ENCODE data around the gene SLC2A9.

SLC2A9 gene

GRCh38 chr4:9952415-9952950 is 68.8 kb downstream of the SLC2A9 start:
- DNase-seq: no peak
- H3K4me1 Mint-ChIP-seq (ENCODE audit: low read depth): no peaks in the 10 kb centered on the region
- no peak overlapping the region for H3K4me3 Mint-ChIP-seq
- no peaks in the 10 kb centered on the region for H3K9me3 Mint-ChIP-seq
- no peak overlapping the region for H3K27ac Mint-ChIP-seq
- no peaks in the 10 kb centered on the region for H3K36me3 Mint-ChIP-seq (ENCODE audit: low read depth)
- H3K27me3 Mint-ChIP-seq: no peaks in the 10 kb centered on the region

GRCh38 chr4:9949573-9949972 is 71.7 kb downstream of the SLC2A9 start:
- no peaks in the 10 kb centered on the region for H3K4me1 Mint-ChIP-seq (ENCODE audit: low read depth)
- H3K9me3 Mint-ChIP-seq: no peaks in the 10 kb centered on the region
- H3K27me3 Mint-ChIP-seq: no peaks in the 10 kb centered on the region
- H3K4me3 Mint-ChIP-seq: no peak overlapping the region
- DNase-seq: no peak
- no peaks in the 10 kb centered on the region for H3K36me3 Mint-ChIP-seq (ENCODE audit: low read depth)
- H3K27ac Mint-ChIP-seq: no peak overlapping the region

GRCh38 chr4:9947168-9948062 is 73.9 kb downstream of the SLC2A9 start:
- no peaks in the 10 kb centered on the region for H3K27me3 Mint-ChIP-seq
- no peaks in the 10 kb centered on the region for H3K4me1 Mint-ChIP-seq (ENCODE audit: low read depth)
- DNase-seq: no peak
- no peaks in the 10 kb centered on the region for H3K36me3 Mint-ChIP-seq (ENCODE audit: low read depth)
- no peak overlapping the region for H3K27ac Mint-ChIP-seq
- H3K9me3 Mint-ChIP-seq: no peaks in the 10 kb centered on the region
- H3K4me3 Mint-ChIP-seq: no peak overlapping the region

- H3K4me1 Mint-ChIP-seq (ENCODE audit: low read depth): no peaks in the 10 kb centered on the region
- no peaks in the 10 kb centered on the region for H3K27me3 Mint-ChIP-seq
- DNase-seq: no peak
- H3K9me3 Mint-ChIP-seq: no peaks in the 10 kb centered on the region
- H3K27ac Mint-ChIP-seq: no peak overlapping the region
- no peaks in the 10 kb centered on the region for H3K36me3 Mint-ChIP-seq (ENCODE audit: low read depth)
- no peak overlapping the region for H3K4me3 Mint-ChIP-seq
Observed at GRCh38 chr4:9946170-9946569, 75.1 kb downstream of the SLC2A9 start.

GRCh38 chr4:9944431-9945425 is 76.6 kb downstream of the SLC2A9 start:
- Mint-ChIP-seq H3K27me3 (no peaks in the 10 kb centered on the region), H3K9me3 (no peaks in the 10 kb centered on the region), H3K4me1 (ENCODE audit: low read depth) (no peaks in the 10 kb centered on the region), H3K36me3 (ENCODE audit: low read depth) (no peaks in the 10 kb centered on the region), H3K27ac (no peak overlapping the region), H3K4me3 (no peak overlapping the region)
- no peak for DNase-seq

- H3K27me3 Mint-ChIP-seq: no peaks in the 10 kb centered on the region
- H3K36me3 Mint-ChIP-seq (ENCODE audit: low read depth): no peaks in the 10 kb centered on the region
- no peaks in the 10 kb centered on the region for H3K4me1 Mint-ChIP-seq (ENCODE audit: low read depth)
- no peak for DNase-seq
- no peaks in the 10 kb centered on the region for H3K9me3 Mint-ChIP-seq
- no peak overlapping the region for H3K4me3 Mint-ChIP-seq
- H3K27ac Mint-ChIP-seq: no peak overlapping the region
Observed at GRCh38 chr4:9943761-9944160, 77.5 kb downstream of the SLC2A9 start.

GRCh38 chr4:9942921-9943600 is 78.2 kb downstream of the SLC2A9 start:
- no peak for DNase-seq
- Mint-ChIP-seq H3K27ac (no peak overlapping the region), H3K4me1 (ENCODE audit: low read depth) (no peaks in the 10 kb centered on the region), H3K4me3 (no peak overlapping the region), H3K36me3 (ENCODE audit: low read depth) (no peaks in the 10 kb centered on the region), H3K27me3 (no peaks in the 10 kb centered on the region), H3K9me3 (no peaks in the 10 kb centered on the region)

GRCh38 chr4:9942139-9942538 is 79.2 kb downstream of the SLC2A9 start:
- Mint-ChIP-seq H3K27me3 (no peaks in the 10 kb centered on the region), H3K36me3 (ENCODE audit: low read depth) (no peaks in the 10 kb centered on the region), H3K4me3 (no peak overlapping the region), H3K9me3 (no peaks in the 10 kb centered on the region), H3K27ac (no peak overlapping the region), H3K4me1 (ENCODE audit: low read depth) (no peaks in the 10 kb centered on the region)
- DNase-seq: no peak

- H3K27ac Mint-ChIP-seq: no peak overlapping the region
- no peaks in the 10 kb centered on the region for H3K4me1 Mint-ChIP-seq (ENCODE audit: low read depth)
Observed at GRCh38 chr4:9940041-9940440, 81.3 kb downstream of the SLC2A9 start.

GRCh38 chr4:9938933-9939332 is 82.4 kb downstream of the SLC2A9 start:
- H3K27ac Mint-ChIP-seq: no peak overlapping the region
- H3K36me3 Mint-ChIP-seq (ENCODE audit: low read depth): no peaks in the 10 kb centered on the region
- no peak overlapping the region for H3K4me3 Mint-ChIP-seq
- H3K9me3 Mint-ChIP-seq: no peaks in the 10 kb centered on the region
- H3K27me3 Mint-ChIP-seq: no peaks in the 10 kb centered on the region
- H3K4me1 Mint-ChIP-seq (ENCODE audit: low read depth): no peaks in the 10 kb centered on the region
- no peak for DNase-seq

More at GRCh38 chr4:9940041-9940440, 81.3 kb downstream of the SLC2A9 start:
- Mint-ChIP-seq H3K9me3 (no peaks in the 10 kb centered on the region), H3K27me3 (no peaks in the 10 kb centered on the region), H3K4me3 (no peak overlapping the region), H3K36me3 (ENCODE audit: low read depth) (no peaks in the 10 kb centered on the region)
- DNase-seq: no peak

GRCh38 chr4:9937078-9937477 is 84.2 kb downstream of the SLC2A9 start:
- Mint-ChIP-seq H3K9me3 (no peaks in the 10 kb centered on the region), H3K4me1 (ENCODE audit: low read depth) (no peaks in the 10 kb centered on the region), H3K27me3 (no peaks in the 10 kb centered on the region), H3K36me3 (ENCODE audit: low read depth) (no peaks in the 10 kb centered on the region), H3K27ac (no peak overlapping the region), H3K4me3 (no peak overlapping the region)
- no peak for DNase-seq

- no peak for DNase-seq
- Mint-ChIP-seq H3K4me1 (ENCODE audit: low read depth) (no peaks in the 10 kb centered on the region), H3K4me3 (no peak overlapping the region), H3K36me3 (ENCODE audit: low read depth) (no peaks in the 10 kb centered on the region), H3K27me3 (no peaks in the 10 kb centered on the region), H3K27ac (no peak overlapping the region), H3K9me3 (no peaks in the 10 kb centered on the region)
Observed at GRCh38 chr4:9936129-9936644, 85.1 kb downstream of the SLC2A9 start.

GRCh38 chr4:9933956-9934355 is 87.3 kb downstream of the SLC2A9 start:
- no peaks in the 10 kb centered on the region for H3K9me3 Mint-ChIP-seq
- DNase-seq: no peak
- no peaks in the 10 kb centered on the region for H3K27me3 Mint-ChIP-seq
- H3K36me3 Mint-ChIP-seq (ENCODE audit: low read depth): no peaks in the 10 kb centered on the region
- no peak overlapping the region for H3K4me3 Mint-ChIP-seq
- no peaks in the 10 kb centered on the region for H3K4me1 Mint-ChIP-seq (ENCODE audit: low read depth)
- H3K27ac Mint-ChIP-seq: no peak overlapping the region

- DNase-seq: no peak
- H3K9me3 Mint-ChIP-seq: no peaks in the 10 kb centered on the region
- no peaks in the 10 kb centered on the region for H3K36me3 Mint-ChIP-seq (ENCODE audit: low read depth)
- H3K27me3 Mint-ChIP-seq: no peaks in the 10 kb centered on the region
- H3K27ac Mint-ChIP-seq: no peak overlapping the region
- H3K4me1 Mint-ChIP-seq (ENCODE audit: low read depth): no peaks in the 10 kb centered on the region
- H3K4me3 Mint-ChIP-seq: no peak overlapping the region
Observed at GRCh38 chr4:9933184-9933583, 88.1 kb downstream of the SLC2A9 start.

All from activated T-cell treated with anti-CD3 and anti-CD28 coated beads, Interleukin-2, amount 50 U/mL, for 24 hours (primary cell).